HepG2 (cell line): Measurements from ENCODE around the gene VWCE. TPM values are rescaled to one million over a fixed set of nuclear protein-coding genes. Genes with fewer than 3 reads are reported as not detected.

Experiments used
- FOXA1 ChIP-seq, 2 experiments: fragments of 450-650 bp in 1 of 2; sonication (generic) in 1 of 2; formaldehyde crosslinking in 1 of 2; IDR thresholded peaks; 2 replicates each; pipeline versions ENCODE4 v1.4.0 to v1.6.1; 2016 to 2020; ENCODE audit warnings: missing genetic modification reagents in 1 of 2
- HDAC1 ChIP-seq: sonication (generic); formaldehyde crosslinking; IDR thresholded peaks from 2 replicates; pipeline ENCODE4 v1.5.1; 2020; ENCODE audit warnings: mild to moderate bottlenecking, missing genetic modification reagents
- KLF6 ChIP-seq: IDR thresholded peaks from 2 replicates; pipeline ENCODE4 v1.8.0; 2016; ENCODE audit warnings: missing biosample characterization, missing genetic modification reagents
- MAFF ChIP-seq: IDR thresholded peaks from 2 replicates; pipeline ENCODE4 v1.6.1; 2011; ENCODE audit warnings: low read depth, low read length, improper control_type of control experiment
- MAFK ChIP-seq, 2 experiments: IDR thresholded peaks in 1 of 2; conservative IDR thresholded peaks in 1 of 2; 2 replicates each; pipeline ENCODE4 v1.6.1; 2011; ENCODE audit warnings: improper control_type of control experiment in 2 of 2, low read length in 2 of 2
- MYC ChIP-seq: sonication (generic); formaldehyde crosslinking; IDR thresholded peaks from 2 replicates; pipeline ENCODE4 v1.9.0; 2021; ENCODE audit warnings: missing genetic modification reagents, borderline replicate concordance
- PRPF4 ChIP-seq: fragments of 200-400 bp; formaldehyde crosslinking; IDR thresholded peaks from 2 replicates; pipeline ENCODE4 v1.6.1; 2016; ENCODE audit warnings: low read length, low read depth; ENCODE audit not compliant: poor library complexity, severe bottlenecking
- SALL1 ChIP-seq: sonication (generic); formaldehyde crosslinking; IDR thresholded peaks from 2 replicates; pipeline ENCODE4 v1.8.0; 2022; ENCODE audit warnings: mild to moderate bottlenecking, missing genetic modification reagents
- SP2 ChIP-seq: sonication (generic); formaldehyde crosslinking; IDR thresholded peaks from 2 replicates; pipeline ENCODE4 v1.5.1; 2020; ENCODE audit warnings: mild to moderate bottlenecking, missing genetic modification reagents
- ZNF256 ChIP-seq: sonication (generic); formaldehyde crosslinking; conservative IDR thresholded peaks from 2 replicates; pipeline ENCODE4 v1.4.0; 2020; ENCODE audit warnings: missing genetic modification reagents
- ZNF292 ChIP-seq: sonication (generic); formaldehyde crosslinking; IDR thresholded peaks from 2 replicates; pipeline ENCODE4 v1.8.1; 2022; ENCODE audit warnings: mild to moderate bottlenecking, low read depth, missing genetic modification reagents, borderline replicate concordance
- ZNF337 ChIP-seq: sonication (generic); formaldehyde crosslinking; IDR thresholded peaks from 2 replicates; pipeline ENCODE4 v1.5.1; 2020; ENCODE audit warnings: missing genetic modification reagents, low read depth, mild to moderate bottlenecking, borderline replicate concordance
- ZNF367 ChIP-seq: sonication (generic); formaldehyde crosslinking; IDR thresholded peaks from 2 replicates; pipeline ENCODE4 v1.4.0; 2020; ENCODE audit warnings: missing genetic modification reagents, borderline replicate concordance
- ZNF496 ChIP-seq: sonication (generic); formaldehyde crosslinking; IDR thresholded peaks from 2 replicates; pipeline ENCODE4 v1.8.1; 2023; ENCODE audit warnings: mild to moderate bottlenecking, moderate library complexity, missing genetic modification reagents; ENCODE audit not compliant: insufficient replicate concordance
- ZNF572 ChIP-seq: sonication (generic); formaldehyde crosslinking; IDR thresholded peaks from 2 replicates; pipeline ENCODE4 v1.5.1; 2020; ENCODE audit warnings: mild to moderate bottlenecking, missing genetic modification reagents
- ZNF75D ChIP-seq: sonication (generic); formaldehyde crosslinking; IDR thresholded peaks from 2 replicates; pipeline ENCODE4 v1.8.1; 2023; ENCODE audit warnings: missing genetic modification reagents, mild to moderate bottlenecking, borderline replicate concordance
- polyA plus RNA-seq, 8 experiments: library from polyadenylated mRNA; depleted of rRNA in 3 of 8; stranded (reverse) in 7 of 8; unstranded in 1 of 8; fragments of >200 nt; fragmentation: Illumina TruSeq in 4 of 8; extraction: Trizol in 4 of 8; gene quantifications; 2 replicates each; pipeline versions ENCODE4 v1.2.1 to v1.2.3, GENCODE V29; 2011 to 2016; ENCODE audit warnings: low read depth in 4 of 8, missing spikeins in 1 of 8, mixed read lengths in 1 of 8; ENCODE audit not compliant: insufficient read depth in 1 of 8
- total RNA-seq, 5 experiments: library from RNA; depleted of rRNA; stranded (reverse); fragments of >200 nt; fragmentation: Illumina TruSeq; extraction: Trizol; gene quantifications; 2 replicates each; pipeline ENCODE4 v1.2.3, GENCODE V29; 2016; ENCODE audit warnings: low read depth in 1 of 5
- TF ChIP-seq, protein P1 (sequence below): sonication (generic); formaldehyde crosslinking; IDR thresholded peaks from 2 replicates; pipeline ENCODE4 v1.4.0; 2020; ENCODE audit warnings: missing genetic modification reagents
- TF ChIP-seq, protein P2 (sequence below): sonication (generic); formaldehyde crosslinking; conservative IDR thresholded peaks from 2 replicates; pipeline ENCODE4 v1.4.0; 2020; ENCODE audit warnings: missing genetic modification reagents
- TF ChIP-seq, protein P3 (sequence below): sonication (generic); formaldehyde crosslinking; IDR thresholded peaks from 2 replicates; pipeline ENCODE4 v1.5.1; 2020; ENCODE audit warnings: mild to moderate bottlenecking, moderate library complexity, missing genetic modification reagents
- TF ChIP-seq, protein P4 (sequence below), 2 experiments: sonication (generic) in 1 of 2; formaldehyde crosslinking in 1 of 2; IDR thresholded peaks; 2 replicates each; pipeline versions ENCODE4 v1.5.1 to v1.6.1; 2011 to 2020; ENCODE audit warnings: borderline replicate concordance in 1 of 2, low read depth in 1 of 2, low read length in 1 of 2, mild to moderate bottlenecking in 1 of 2, missing genetic modification reagents in 1 of 2, moderate library complexity in 1 of 2

VWCE gene
- total and polyA plus RNA-seq, 2 of the 13 experiments (the other 11 are each of a cell fraction or from before 2014, with no cell fraction given) = 27.6 to 58.3 TPM

GRCh38 chr11:61294717-61295595 is at the start of gene VWCE (continued):
- TF ChIP-seq MAFK (conservative IDR thresholded peaks at IDR 0.05 in 1 of 2, IDR thresholded peaks at IDR 0.05 in 1 of 2; ENCODE audit: low read length in 2 of 2) = no peak
- TF ChIP-seq, protein P1, sequence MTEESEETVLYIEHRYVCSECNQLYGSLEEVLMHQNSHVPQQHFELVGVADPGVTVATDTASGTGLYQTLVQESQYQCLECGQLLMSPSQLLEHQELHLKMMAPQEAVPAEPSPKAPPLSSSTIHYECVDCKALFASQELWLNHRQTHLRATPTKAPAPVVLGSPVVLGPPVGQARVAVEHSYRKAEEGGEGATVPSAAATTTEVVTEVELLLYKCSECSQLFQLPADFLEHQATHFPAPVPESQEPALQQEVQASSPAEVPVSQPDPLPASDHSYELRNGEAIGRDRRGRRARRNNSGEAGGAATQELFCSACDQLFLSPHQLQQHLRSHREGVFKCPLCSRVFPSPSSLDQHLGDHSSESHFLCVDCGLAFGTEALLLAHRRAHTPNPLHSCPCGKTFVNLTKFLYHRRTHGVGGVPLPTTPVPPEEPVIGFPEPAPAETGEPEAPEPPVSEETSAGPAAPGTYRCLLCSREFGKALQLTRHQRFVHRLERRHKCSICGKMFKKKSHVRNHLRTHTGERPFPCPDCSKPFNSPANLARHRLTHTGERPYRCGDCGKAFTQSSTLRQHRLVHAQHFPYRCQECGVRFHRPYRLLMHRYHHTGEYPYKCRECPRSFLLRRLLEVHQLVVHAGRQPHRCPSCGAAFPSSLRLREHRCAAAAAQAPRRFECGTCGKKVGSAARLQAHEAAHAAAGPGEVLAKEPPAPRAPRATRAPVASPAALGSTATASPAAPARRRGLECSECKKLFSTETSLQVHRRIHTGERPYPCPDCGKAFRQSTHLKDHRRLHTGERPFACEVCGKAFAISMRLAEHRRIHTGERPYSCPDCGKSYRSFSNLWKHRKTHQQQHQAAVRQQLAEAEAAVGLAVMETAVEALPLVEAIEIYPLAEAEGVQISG (CRISPR knock-in tag) = peak; percentile 77
- no peak for TF ChIP-seq ZNF496 (CRISPR knock-in tag)
- peak; percentile 47; the same call in 1 of the 2 replicates for TF ChIP-seq SP2 (CRISPR knock-in tag)
- TF ChIP-seq ZNF75D = no peak
- no peak for TF ChIP-seq PRPF4
- no peak; the same call in 1 of the 2 replicates for TF ChIP-seq ZNF572 (CRISPR knock-in tag)
- no peak; the same call in 1 of the 2 replicates for TF ChIP-seq ZNF292 (CRISPR knock-in tag)
- TF ChIP-seq ZNF337 (CRISPR knock-in tag) = no peak
- TF ChIP-seq ZNF367 = no peak
- TF ChIP-seq MYC (CRISPR knock-in tag) = peak; percentile 45; the same call in 1 of the 2 replicates
- TF ChIP-seq ZNF256 (CRISPR knock-in tag) = no peak
- TF ChIP-seq HDAC1 = peak; percentile 46
- TF ChIP-seq KLF6 (CRISPR knock-in tag) = no peak; the same call in 1 of the 2 replicates
- no peak for TF ChIP-seq FOXA1 (IDR thresholded peaks at IDR 0.05)
- no peak for TF ChIP-seq FOXA1 (CRISPR knock-in tag; IDR thresholded peaks at IDR 0.05)
- TF ChIP-seq, protein P2, sequence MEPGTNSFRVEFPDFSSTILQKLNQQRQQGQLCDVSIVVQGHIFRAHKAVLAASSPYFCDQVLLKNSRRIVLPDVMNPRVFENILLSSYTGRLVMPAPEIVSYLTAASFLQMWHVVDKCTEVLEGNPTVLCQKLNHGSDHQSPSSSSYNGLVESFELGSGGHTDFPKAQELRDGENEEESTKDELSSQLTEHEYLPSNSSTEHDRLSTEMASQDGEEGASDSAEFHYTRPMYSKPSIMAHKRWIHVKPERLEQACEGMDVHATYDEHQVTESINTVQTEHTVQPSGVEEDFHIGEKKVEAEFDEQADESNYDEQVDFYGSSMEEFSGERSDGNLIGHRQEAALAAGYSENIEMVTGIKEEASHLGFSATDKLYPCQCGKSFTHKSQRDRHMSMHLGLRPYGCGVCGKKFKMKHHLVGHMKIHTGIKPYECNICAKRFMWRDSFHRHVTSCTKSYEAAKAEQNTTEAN (CRISPR knock-in tag) = no peak
- no peak for TF ChIP-seq MAFF
- TF ChIP-seq, protein P3, sequence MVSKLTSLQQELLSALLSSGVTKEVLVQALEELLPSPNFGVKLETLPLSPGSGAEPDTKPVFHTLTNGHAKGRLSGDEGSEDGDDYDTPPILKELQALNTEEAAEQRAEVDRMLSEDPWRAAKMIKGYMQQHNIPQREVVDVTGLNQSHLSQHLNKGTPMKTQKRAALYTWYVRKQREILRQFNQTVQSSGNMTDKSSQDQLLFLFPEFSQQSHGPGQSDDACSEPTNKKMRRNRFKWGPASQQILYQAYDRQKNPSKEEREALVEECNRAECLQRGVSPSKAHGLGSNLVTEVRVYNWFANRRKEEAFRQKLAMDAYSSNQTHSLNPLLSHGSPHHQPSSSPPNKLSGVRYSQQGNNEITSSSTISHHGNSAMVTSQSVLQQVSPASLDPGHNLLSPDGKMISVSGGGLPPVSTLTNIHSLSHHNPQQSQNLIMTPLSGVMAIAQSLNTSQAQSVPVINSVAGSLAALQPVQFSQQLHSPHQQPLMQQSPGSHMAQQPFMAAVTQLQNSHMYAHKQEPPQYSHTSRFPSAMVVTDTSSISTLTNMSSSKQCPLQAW = peak; percentile 82
- TF ChIP-seq, protein P4, sequence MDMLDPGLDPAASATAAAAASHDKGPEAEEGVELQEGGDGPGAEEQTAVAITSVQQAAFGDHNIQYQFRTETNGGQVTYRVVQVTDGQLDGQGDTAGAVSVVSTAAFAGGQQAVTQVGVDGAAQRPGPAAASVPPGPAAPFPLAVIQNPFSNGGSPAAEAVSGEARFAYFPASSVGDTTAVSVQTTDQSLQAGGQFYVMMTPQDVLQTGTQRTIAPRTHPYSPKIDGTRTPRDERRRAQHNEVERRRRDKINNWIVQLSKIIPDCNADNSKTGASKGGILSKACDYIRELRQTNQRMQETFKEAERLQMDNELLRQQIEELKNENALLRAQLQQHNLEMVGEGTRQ (IDR thresholded peaks at IDR 0.05; ENCODE audit: low read depth, low read length) = no peak
- TF ChIP-seq, protein P4 (CRISPR knock-in tag; IDR thresholded peaks at IDR 0.05; ENCODE audit: borderline replicate concordance) = no peak
- peak; percentile 40; the same call in 1 of the 2 replicates for TF ChIP-seq SALL1 (CRISPR knock-in tag)
